Measurements from ENCODE around the gene RTEL1.

RTEL1 gene

DNA sequence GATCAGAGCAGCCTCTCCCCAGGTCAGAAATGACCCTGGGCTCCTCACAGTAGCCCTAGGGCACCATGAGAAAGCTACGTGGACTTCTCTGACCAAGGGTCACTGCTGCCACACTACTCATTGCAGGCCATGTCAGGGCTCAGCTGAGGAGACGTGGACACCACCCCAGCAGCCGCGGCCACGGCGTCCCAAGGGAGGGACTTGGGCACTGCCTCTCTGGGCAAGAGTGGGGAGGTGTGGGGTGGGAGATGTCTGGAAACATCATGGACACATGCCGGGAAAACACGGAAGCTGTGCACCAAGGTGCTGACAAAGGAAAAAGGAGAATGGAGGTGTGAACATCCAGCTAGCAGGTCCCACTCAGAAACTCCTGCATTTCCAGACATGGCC, 40.2 kb upstream of the RTEL1 start:
- no peak for DNase-seq (ENCODE audit: low read depth)
- TF ChIP-seq, protein P1, sequence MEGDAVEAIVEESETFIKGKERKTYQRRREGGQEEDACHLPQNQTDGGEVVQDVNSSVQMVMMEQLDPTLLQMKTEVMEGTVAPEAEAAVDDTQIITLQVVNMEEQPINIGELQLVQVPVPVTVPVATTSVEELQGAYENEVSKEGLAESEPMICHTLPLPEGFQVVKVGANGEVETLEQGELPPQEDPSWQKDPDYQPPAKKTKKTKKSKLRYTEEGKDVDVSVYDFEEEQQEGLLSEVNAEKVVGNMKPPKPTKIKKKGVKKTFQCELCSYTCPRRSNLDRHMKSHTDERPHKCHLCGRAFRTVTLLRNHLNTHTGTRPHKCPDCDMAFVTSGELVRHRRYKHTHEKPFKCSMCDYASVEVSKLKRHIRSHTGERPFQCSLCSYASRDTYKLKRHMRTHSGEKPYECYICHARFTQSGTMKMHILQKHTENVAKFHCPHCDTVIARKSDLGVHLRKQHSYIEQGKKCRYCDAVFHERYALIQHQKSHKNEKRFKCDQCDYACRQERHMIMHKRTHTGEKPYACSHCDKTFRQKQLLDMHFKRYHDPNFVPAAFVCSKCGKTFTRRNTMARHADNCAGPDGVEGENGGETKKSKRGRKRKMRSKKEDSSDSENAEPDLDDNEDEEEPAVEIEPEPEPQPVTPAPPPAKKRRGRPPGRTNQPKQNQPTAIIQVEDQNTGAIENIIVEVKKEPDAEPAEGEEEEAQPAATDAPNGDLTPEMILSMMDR (conservative IDR thresholded peaks at IDR 0.05; ENCODE audit: low read depth, low read length) = no peak
- no peak overlapping the region for H3K4me3 ChIP-seq (ENCODE audit: low read depth, low read length)

DNA sequence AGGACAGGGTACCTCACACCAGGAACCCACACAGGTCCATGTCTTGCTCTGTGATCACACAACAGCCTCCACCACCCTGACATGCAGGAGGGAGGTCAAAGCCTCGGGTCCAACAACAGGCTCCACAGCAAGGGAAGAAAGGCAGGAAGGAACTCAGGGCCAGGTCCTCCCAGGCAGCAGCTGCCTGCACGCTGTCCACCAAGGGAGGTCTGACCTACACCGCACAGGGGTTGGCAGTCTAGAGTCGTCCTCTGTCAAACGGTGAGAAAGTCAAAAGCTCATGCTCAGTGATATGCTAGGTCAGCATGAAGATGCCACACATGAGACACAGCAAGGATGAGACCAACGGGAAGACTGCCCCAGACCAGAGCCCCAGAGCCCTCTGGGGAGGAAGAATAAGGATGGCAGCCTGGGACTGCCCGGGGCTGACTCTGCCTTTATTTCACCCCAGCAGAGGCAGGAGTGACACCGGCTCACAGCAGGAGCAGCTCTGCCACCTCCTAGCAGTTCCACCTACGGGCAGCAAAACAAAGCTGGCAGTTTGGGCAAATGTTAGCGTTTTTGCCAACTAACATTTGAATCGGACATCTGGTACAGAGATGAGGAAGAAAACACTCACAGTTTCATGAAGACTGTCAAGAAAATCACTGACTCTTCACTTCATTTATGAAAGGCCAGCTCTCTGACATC, 39.7 kb upstream of the RTEL1 start:
- no peak for DNase-seq (ENCODE audit: low read depth)
- H3K4me3 ChIP-seq (ENCODE audit: low read depth, low read length) = no peak overlapping the region
- TF ChIP-seq, protein P1 (conservative IDR thresholded peaks at IDR 0.05; ENCODE audit: low read depth, low read length) = no peak

DNA sequence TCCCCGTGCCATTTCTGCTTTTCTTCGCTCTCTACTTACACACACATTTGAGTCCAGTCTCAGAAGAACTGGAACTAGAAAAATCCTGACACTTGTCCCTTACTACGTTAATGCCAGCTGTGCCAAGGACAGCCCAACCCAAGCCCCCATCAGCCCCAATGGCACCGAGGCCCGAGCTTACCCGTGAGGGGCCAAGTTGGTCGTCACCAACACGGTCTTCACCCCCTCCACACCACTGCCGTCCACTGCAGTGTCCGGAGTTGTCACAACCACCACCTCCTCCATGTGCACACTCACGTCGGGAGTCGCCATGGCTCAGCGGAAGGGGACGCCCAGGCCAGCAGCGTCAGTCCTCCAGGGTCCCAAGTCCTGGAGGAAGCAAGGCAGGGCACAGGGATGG, 39.0 kb upstream of the RTEL1 start:
- DNase-seq (ENCODE audit: low read depth) = no peak
- TF ChIP-seq, protein P1 (conservative IDR thresholded peaks at IDR 0.05; ENCODE audit: low read depth, low read length) = no peak
- H3K4me3 ChIP-seq (ENCODE audit: low read depth, low read length) = no peak overlapping the region

DNA sequence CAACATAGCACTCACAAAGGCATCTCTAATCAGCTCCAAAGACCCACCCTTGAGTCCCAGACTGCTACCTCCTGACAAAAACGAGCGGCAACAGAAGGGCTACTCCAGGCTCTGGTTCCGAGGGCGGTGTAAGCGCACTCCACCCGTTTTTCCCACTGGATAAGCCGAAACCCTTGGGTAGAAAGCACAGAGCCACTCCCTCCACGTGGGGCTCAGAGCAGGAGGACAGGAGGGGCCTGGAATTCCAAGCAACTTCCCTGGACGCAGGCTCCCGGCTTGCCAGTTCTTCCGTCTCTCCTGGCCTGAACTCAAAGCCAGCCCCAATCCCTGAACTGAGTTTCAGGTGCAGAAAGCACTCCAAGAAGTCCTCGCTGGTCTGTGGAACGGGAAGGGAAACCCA, 38.6 kb upstream of the RTEL1 start:
- H3K4me3 ChIP-seq (ENCODE audit: low read depth, low read length) = no peak overlapping the region
- no peak for DNase-seq (ENCODE audit: low read depth)
- TF ChIP-seq, protein P1 (conservative IDR thresholded peaks at IDR 0.05; ENCODE audit: low read depth, low read length) = no peak

DNA sequence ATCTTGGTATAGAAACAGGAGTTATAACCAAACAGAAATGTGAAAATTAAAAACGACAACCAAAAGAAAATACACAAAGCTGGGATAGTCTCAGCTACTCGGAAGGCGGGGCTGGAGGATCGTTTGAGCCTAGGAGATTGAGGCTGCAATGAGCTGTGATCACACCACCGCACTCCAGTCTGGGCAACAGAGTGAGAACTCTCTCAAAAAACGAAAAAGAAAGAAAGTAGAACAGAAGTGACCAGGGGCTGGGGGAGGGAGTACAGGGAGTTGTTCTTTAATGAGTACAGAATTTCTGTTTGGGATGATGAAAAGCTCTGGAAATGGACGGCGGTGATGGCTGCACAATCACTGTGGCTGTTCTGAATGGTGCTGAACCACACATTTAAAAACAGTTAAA, 37.1 kb upstream of the RTEL1 start:
- no peak overlapping the region for H3K4me3 ChIP-seq (ENCODE audit: low read depth, low read length)
- no peak for DNase-seq (ENCODE audit: low read depth)
- TF ChIP-seq, protein P1 (conservative IDR thresholded peaks at IDR 0.05; ENCODE audit: low read depth, low read length) = no peak

DNA sequence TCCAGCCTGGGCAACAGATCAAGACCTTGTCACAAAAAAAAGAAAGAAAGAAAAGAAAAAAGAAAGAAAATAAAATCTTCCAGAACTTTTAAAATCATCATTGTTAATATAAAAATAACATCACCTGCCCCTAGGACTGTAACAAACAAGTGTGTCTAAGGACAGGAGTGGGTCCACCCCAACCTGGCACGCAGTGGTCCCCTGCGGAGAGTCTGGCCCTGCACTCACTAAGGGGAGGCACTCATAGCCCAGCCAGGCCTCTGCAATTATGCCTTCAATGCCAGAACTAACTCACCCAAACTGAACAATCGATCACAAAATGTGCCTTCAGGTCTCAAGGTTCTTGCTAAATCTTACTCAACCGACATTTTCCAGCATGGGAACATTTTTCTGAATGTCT, 36.0 kb upstream of the RTEL1 start:
- TF ChIP-seq, protein P1 (conservative IDR thresholded peaks at IDR 0.05; ENCODE audit: low read depth, low read length) = no peak
- DNase-seq (ENCODE audit: low read depth) = peak; percentile 50
- H3K4me3 ChIP-seq (ENCODE audit: low read depth, low read length) = no peak overlapping the region

DNA sequence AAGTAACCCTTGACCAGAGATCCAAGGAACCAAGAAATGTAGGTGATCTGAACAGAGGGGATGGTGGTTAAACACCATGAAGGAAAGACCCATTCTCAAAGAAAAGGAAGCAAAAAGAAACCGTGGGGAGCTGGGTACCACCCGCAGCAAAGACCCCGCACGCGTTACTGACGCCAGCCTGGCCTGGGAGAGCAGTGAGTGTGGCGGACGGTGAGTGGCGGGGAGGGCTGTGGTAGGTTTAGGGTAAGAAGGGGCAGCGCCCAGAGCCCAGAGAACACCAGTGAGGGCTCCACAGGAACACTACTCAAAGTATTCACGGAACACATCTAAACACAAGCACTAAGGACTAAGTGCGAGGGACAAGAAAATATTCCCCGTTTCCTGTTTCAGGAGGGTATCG, 35.4 kb upstream of the RTEL1 start:
- no peak overlapping the region for H3K4me3 ChIP-seq (ENCODE audit: low read depth, low read length)
- TF ChIP-seq, protein P1 (conservative IDR thresholded peaks at IDR 0.05; ENCODE audit: low read depth, low read length) = no peak
- DNase-seq (ENCODE audit: low read depth) = no peak

All from choroid plexus epithelial cell (primary cell).